ENCODE measurements around the gene SIX2. TPM values are rescaled to one million over a fixed set of nuclear protein-coding genes. Genes with fewer than 3 reads are reported as not detected.

Gene SIX2
- total and polyA plus RNA-seq, 12 donors, result 0.17 to 1.9 (median 0.40) TPM

DNA sequence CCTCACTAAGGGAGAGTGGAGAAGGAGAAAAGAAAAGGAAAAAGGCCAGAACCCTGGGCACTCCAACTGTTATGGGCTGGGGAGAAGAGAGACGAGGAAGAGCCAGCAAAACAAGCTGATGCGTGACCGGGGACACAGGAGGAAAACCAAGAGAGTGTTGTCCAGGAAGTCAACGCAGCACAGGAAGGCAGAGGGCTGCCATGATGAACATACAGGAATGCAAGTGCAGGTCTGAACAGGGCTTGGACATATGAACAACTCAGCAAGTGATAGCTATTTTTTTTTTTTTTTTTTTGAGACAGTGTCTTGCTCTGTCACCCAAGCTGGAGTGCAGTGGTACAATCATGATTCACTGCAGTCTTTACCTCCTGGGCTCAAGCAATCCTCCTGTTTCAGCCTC lies 39.3 kb downstream of the SIX2 start:
- peaks cover 0 to 8% (median 0%) of the 10 kb centered on the region in 9 donors for H3K4me1 ChIP-seq
- no peak overlapping the region for H3K27ac ChIP-seq
- intact Hi-C loops (cut with DNase I), result loop anchor here in 2 of 10 donors (5.0 to 10.0 kb wide), 2 partner anchors 925 to 1662 kb away; no protein-coding TSS in a partner anchor
- DNase-seq (no peak), ATAC-seq (no peak)
- TF ChIP-seq CTCF (IDR thresholded peaks at IDR 0.05), result no peak
- peaks cover 0 to 62% (median 44%) of the 10 kb centered on the region in 7 donors for H3K27me3 ChIP-seq
- H3K36me3 ChIP-seq, result no peaks in the 10 kb centered on the region
- H3K4me3 ChIP-seq, result no peak overlapping the region
- WGBS, 2 donors, result 77 to 78% methylated on average over 4 of the region's 4 CpGs
- H3K9me3 ChIP-seq, result no peaks in the 10 kb centered on the region

- no peak for DNase-seq
- Histone ChIP-seq H3K27ac (no peak overlapping the region), H3K36me3 (no peaks in the 10 kb centered on the region), H3K9me3 (no peaks in the 10 kb centered on the region), H3K4me1 (peaks cover 0 to 11% (median 0%) of the 10 kb centered on the region in 9 donors), H3K4me3 (no peak overlapping the region), H3K27me3 (peaks cover 0 to 59% (median 46%) of the 10 kb centered on the region in 7 donors)
- intact Hi-C loops (cut with DNase I), result loop anchor here in 2 of 10 donors (5.0 to 10.0 kb wide), 2 partner anchors 923 to 1664 kb away; no protein-coding TSS in a partner anchor
- TF ChIP-seq CTCF (IDR thresholded peaks at IDR 0.05), result no peak
- WGBS, 2 donors, result 85 to 92% methylated on average over 5 of the region's 5 CpGs
- no peak for ATAC-seq
Observed at GRCh38 chr2:44967727-44968432, 41.4 kb downstream of the SIX2 start.

GRCh38 chr2:44967056-44967455 lies 42.2 kb downstream of the SIX2 start:
- WGBS, 2 donors, result 76 to 78% methylated on average over 6 of the region's 6 CpGs
- DNase-seq (no peak), ATAC-seq (no peak)
- Histone ChIP-seq H3K27me3 (peaks cover 0 to 60% (median 49%) of the 10 kb centered on the region in 7 donors), H3K27ac (no peak overlapping the region), H3K4me3 (no peak overlapping the region), H3K9me3 (no peaks in the 10 kb centered on the region), H3K36me3 (no peaks in the 10 kb centered on the region), H3K4me1 (peaks cover 0 to 11% (median 0%) of the 10 kb centered on the region in 9 donors)
- no peak for TF ChIP-seq CTCF (IDR thresholded peaks at IDR 0.05)
- intact Hi-C loops (cut with DNase I), result loop anchor here in 2 of 10 donors (5.0 to 10.0 kb wide), 2 partner anchors 922 to 1665 kb away; no protein-coding TSS in a partner anchor

GRCh38 chr2:44965684-44966083 lies 43.6 kb downstream of the SIX2 start:
- Histone ChIP-seq H3K4me3 (no peak overlapping the region), H3K36me3 (no peaks in the 10 kb centered on the region), H3K27me3 (peaks cover 0 to 63% (median 51%) of the 10 kb centered on the region in 7 donors), H3K9me3 (no peaks in the 10 kb centered on the region), H3K4me1 (peaks cover 0 to 11% (median 0%) of the 10 kb centered on the region in 9 donors), H3K27ac (no peak overlapping the region)
- ATAC-seq, result no peak
- WGBS, 2 donors, result 90 to 94% methylated on average over 2 of the region's 2 CpGs
- TF ChIP-seq CTCF (IDR thresholded peaks at IDR 0.05), result no peak
- intact Hi-C loops (cut with DNase I), result loop anchor here in 2 of 10 donors (5.0 to 10.0 kb wide), 2 partner anchors 921 to 1667 kb away; no protein-coding TSS in a partner anchor
- DNase-seq, result no peak
